Endothelial cell of umbilical vein (primary cell): Measurements from ENCODE around the gene GRID1. TPM values are rescaled to one million over a fixed set of nuclear protein-coding genes. Genes with fewer than 3 reads are reported as not detected.

ENCODE experiments used
- BruUV-seq: library from RNA; stranded (reverse); fragments of 400-500 nt; replicated peaks from 2 replicates; lab custom pipeline; 2021; lab: Mats Ljungman, UMichigan
- CTCF ChIA-PET: fragments of 300-600, 350-600 bp; sonication (Branson Sonifier 250); formaldehyde crosslinking; loops from one replicate; lab custom pipeline; 2021; ENCODE audit warnings: antibody characterized with exemption, inconsistent platforms; lab: Charles Lee
- POLR2A ChIA-PET: fragments of 300-600, 350-600 bp; sonication (Branson Sonifier 250); formaldehyde crosslinking; loops from one replicate; lab custom pipeline; 2021; ENCODE audit warnings: antibody characterized with exemption, inconsistent platforms; lab: Charles Lee
- DNase-seq: peaks from one replicate; pipeline ENCODE4 v3.0.0-alpha.2; 2011; ENCODE audit warnings: low read depth, low spot score
- FAIRE-seq: peaks from 2 replicates; lab custom pipeline; 2011; peaks lifted over from hg19 to GRCh38; lab: Jason Lieb, UNC
- H2AFZ ChIP-seq: 2 replicates; pipeline ENCODE4 v1.6.0; 2012; ENCODE audit warnings: low read depth, low read length, control low read depth, inconsistent platforms
- H3K27ac ChIP-seq: 2 replicates; pipeline ENCODE4 v1.5.1; 2011; ENCODE audit warnings: low read depth, mild to moderate bottlenecking, control low read depth, low read length, moderate library complexity; ENCODE audit not compliant: insufficient read depth
- H3K27me3 ChIP-seq, 2 experiments: 2 replicates each; pipeline versions ENCODE4 v1.6.0 to v1.6.1; 2011; ENCODE audit warnings: low read length in 2 of 2, mixed read lengths in 1 of 2; ENCODE audit not compliant: control insufficient read depth in 2 of 2, insufficient read depth in 2 of 2
- H3K36me3 ChIP-seq, 2 experiments: 2 replicates in 1 of 2; 3 replicates in 1 of 2; pipeline ENCODE4 v1.5.1; 2011; ENCODE audit warnings: low read length in 2 of 2, mild to moderate bottlenecking in 1 of 2, moderate library complexity in 1 of 2; ENCODE audit not compliant: control insufficient read depth in 2 of 2, insufficient read depth in 2 of 2; ENCODE audit errors: extremely low read depth in 1 of 2
- H3K4me1 ChIP-seq: 3 replicates; pipeline ENCODE4 v1.5.1; 2011; ENCODE audit warnings: mild to moderate bottlenecking, low read length; ENCODE audit not compliant: control insufficient read depth, insufficient read depth; ENCODE audit errors: extremely low read depth
- H3K4me2 ChIP-seq: 2 replicates; pipeline ENCODE4 v1.6.1; 2011; ENCODE audit warnings: low read length, control low read depth, mixed read lengths; ENCODE audit not compliant: insufficient read depth
- H3K4me3 ChIP-seq, 3 experiments: fragments of 200-600 bp in 1 of 3; sonication (generic), shearing (Covaris generic) in 1 of 3; replicated peaks in 1 of 3; 2 replicates each; pipeline ENCODE4 v1.5.1; 2011 to 2016; ENCODE audit warnings: control low read depth in 3 of 3, low read length in 3 of 3, mild to moderate bottlenecking in 2 of 3, inconsistent platforms in 1 of 3, low read depth in 1 of 3, moderate library complexity in 1 of 3; ENCODE audit not compliant: insufficient read depth in 1 of 3
- H3K79me2 ChIP-seq: 2 replicates; pipeline ENCODE4 v1.6.0; 2012; ENCODE audit warnings: low read length, inconsistent platforms; ENCODE audit not compliant: control insufficient read depth, insufficient read depth
- H3K9ac ChIP-seq: replicated peaks from 2 replicates; pipeline ENCODE3; 2011; ENCODE audit warnings: low read length, control low read depth; ENCODE audit not compliant: insufficient read depth; ENCODE audit errors: extremely low read depth
- H3K9me1 ChIP-seq: replicated peaks from 3 replicates; pipeline ENCODE4 v1.6.0; 2011; ENCODE audit warnings: mild to moderate bottlenecking, low read length; ENCODE audit not compliant: control insufficient read depth, insufficient read depth; ENCODE audit errors: extremely low read depth
- H3K9me3 ChIP-seq: replicated peaks from 2 replicates; pipeline ENCODE4 v1.5.1; 2012; ENCODE audit warnings: low read length, inconsistent platforms; ENCODE audit not compliant: control insufficient read depth, insufficient read depth
- H4K20me1 ChIP-seq: replicated peaks from 2 replicates; pipeline ENCODE3; 2011; ENCODE audit warnings: mild to moderate bottlenecking, low read length; ENCODE audit not compliant: control insufficient read depth, insufficient read depth; ENCODE audit errors: extremely low read depth
- CTCF ChIP-seq, 2 donors: IDR thresholded peaks; 1 replicate in 1 of 2; 2 replicates in 1 of 2; pipeline ENCODE4 v1.5.1; 2011; ENCODE audit warnings: low read length in 2 of 2, mild to moderate bottlenecking in 2 of 2, moderate library complexity in 2 of 2, control low read depth in 1 of 2, inconsistent platforms in 1 of 2, low read depth in 1 of 2; ENCODE audit not compliant: insufficient read depth in 1 of 2; ENCODE audit errors: extremely low read depth in 1 of 2
- EZH2 ChIP-seq: IDR thresholded peaks from 2 replicates; pipeline ENCODE4 v1.6.1; 2012; ENCODE audit warnings: borderline replicate concordance, low read depth, mild to moderate bottlenecking, moderate library complexity, low read length, inconsistent platforms; ENCODE audit not compliant: severe bottlenecking
- FOS ChIP-seq: IDR thresholded peaks from 2 replicates; pipeline ENCODE4 v1.6.1; 2011; ENCODE audit warnings: mild to moderate bottlenecking, low read length, moderate library complexity, borderline replicate concordance; ENCODE audit not compliant: insufficient read depth
- GATA2 ChIP-seq: IDR thresholded peaks from 2 replicates; pipeline ENCODE4 v1.7.0; 2011; ENCODE audit warnings: low read depth, mild to moderate bottlenecking, moderate library complexity, mixed read lengths, low read length; ENCODE audit not compliant: insufficient read length, insufficient read depth
- JUN ChIP-seq: IDR thresholded peaks from 2 replicates; pipeline ENCODE4 v1.6.1; 2011; ENCODE audit warnings: borderline replicate concordance, low read depth; ENCODE audit not compliant: insufficient read length, insufficient read depth
- MYC ChIP-seq: IDR thresholded peaks from one replicate; pipeline ENCODE4 v1.6.1; 2011; ENCODE audit warnings: mild to moderate bottlenecking, low read depth, low read length
- POLR2A ChIP-seq: IDR thresholded peaks from 2 replicates; pipeline ENCODE4 v1.6.1; 2012; ENCODE audit warnings: low read depth, mild to moderate bottlenecking, control low read depth, low read length
- POLR2AphosphoS5 ChIP-seq: IDR thresholded peaks from 2 replicates; pipeline ENCODE4 v1.6.1; 2012; ENCODE audit warnings: low read depth, mild to moderate bottlenecking, control low read depth, low read length, moderate library complexity; ENCODE audit not compliant: insufficient read depth
- dilution Hi-C: fragments of 300-500 bp; cut with MboI; formaldehyde crosslinking; loops from one replicate; pipeline ENCODE4 v1.15.0; 2019; ENCODE audit warnings: low sequenced_read_pairs; ENCODE audit not compliant: extremely low pct_ligation_motif_present
- intact Hi-C: fragments of 100-400 bp; cut with micrococcal nuclease; formaldehyde crosslinking; loops from one replicate; pipeline ENCODE4 v1.10.0; 2022
- polyA plus RNA-seq, 4 experiments: library from polyadenylated mRNA; depleted of rRNA in 3 of 4; stranded (reverse) in 3 of 4; unstranded in 1 of 4; fragments of >200 nt; gene quantifications; 2 replicates each; pipeline versions ENCODE4 v1.2.1 to v1.2.3, GENCODE V29; 2011 to 2012; ENCODE audit warnings: missing spikeins in 1 of 4
- total RNA-seq: library from RNA; stranded (reverse); gene quantifications from 2 replicates; pipeline ENCODE4 v1.2.3, GENCODE V29; 2021
- TF ChIP-seq, protein P1 (sequence below): IDR thresholded peaks from 2 replicates; pipeline ENCODE4 v1.6.1; 2011; ENCODE audit not compliant: insufficient read depth, insufficient read length

Gene GRID1
- total and polyA plus RNA-seq, 2 donors (not counting 3 experiments of a cell fraction or from before 2014, with no cell fraction given) = not detected

DNA sequence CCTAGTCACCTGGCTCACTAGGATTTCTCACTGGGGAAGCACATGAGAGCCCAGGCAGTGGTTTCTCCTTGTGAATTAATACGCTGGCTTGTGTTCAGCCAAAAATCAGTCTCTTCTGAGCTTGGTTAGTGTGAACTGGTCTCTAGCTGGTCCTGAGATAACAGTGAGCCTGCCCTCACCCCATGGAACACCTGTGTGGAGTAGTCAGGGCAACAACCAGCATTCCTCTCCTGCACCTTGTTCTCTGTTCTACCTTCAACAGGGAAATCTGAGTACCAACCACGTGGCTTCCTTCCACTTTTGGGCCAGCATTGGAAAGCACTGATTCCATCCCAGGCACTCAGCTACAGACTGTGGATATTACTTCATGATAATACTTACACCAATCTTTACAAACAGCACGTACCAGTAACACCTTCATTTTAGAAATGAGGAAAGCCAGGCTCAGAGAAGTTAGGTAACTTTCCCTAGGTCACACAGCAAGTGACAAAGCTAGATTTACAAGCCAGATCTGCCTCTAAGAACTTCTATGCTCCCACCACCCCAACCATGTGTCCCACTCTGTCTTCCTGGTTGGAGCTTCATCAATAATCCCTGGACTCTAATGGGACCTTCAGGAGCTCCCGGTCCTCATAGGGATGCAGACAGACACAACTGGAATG, 106.6 kb downstream of the GRID1 start:
- intact Hi-C loops (loop anchor here (5.0 kb wide), 1 partner anchor 117 kb away; no protein-coding TSS in a partner anchor), dilution Hi-C loops (no loop called here)
- DNase-seq (no peak), FAIRE-seq (no peak)
- H3K79me2 ChIP-seq = no peaks in the 10 kb centered on the region
- no peaks in the 10 kb centered on the region for H3K9me3 ChIP-seq
- H3K36me3 ChIP-seq = no peaks in the 10 kb centered on the region
- no peak overlapping the region for H3K9ac ChIP-seq
- H2AFZ ChIP-seq = no peak overlapping the region
- no peak for TF ChIP-seq CTCF (IDR thresholded peaks at IDR 0.05; ENCODE audit: extremely low read depth in 1 of 2, insufficient read depth in 1 of 2, low read depth in 1 of 2, low read length in 2 of 2)
- TF ChIP-seq MYC = no peak
- no peak for TF ChIP-seq POLR2A
- no peak for TF ChIP-seq GATA2
- no peak for TF ChIP-seq EZH2
- no peak for TF ChIP-seq POLR2AphosphoS5
- TF ChIP-seq, protein P1, sequence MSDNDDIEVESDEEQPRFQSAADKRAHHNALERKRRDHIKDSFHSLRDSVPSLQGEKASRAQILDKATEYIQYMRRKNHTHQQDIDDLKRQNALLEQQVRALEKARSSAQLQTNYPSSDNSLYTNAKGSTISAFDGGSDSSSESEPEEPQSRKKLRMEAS = no peak
- no peak for TF ChIP-seq JUN
- TF ChIP-seq FOS = no peak
- H3K4me2 ChIP-seq = no peak overlapping the region
- no TSS peak for BruUV-seq
- H3K9me1 ChIP-seq = no peaks in the 10 kb centered on the region
- no peaks in the 10 kb centered on the region for H4K20me1 ChIP-seq
- POLR2A ChIA-PET = no interaction called here
- H3K27ac ChIP-seq = no peak overlapping the region
- H3K27me3 ChIP-seq = no peaks in the 10 kb centered on the region
- no peak overlapping the region for H3K4me3 ChIP-seq
- H3K4me1 ChIP-seq = no peaks in the 10 kb centered on the region
- CTCF ChIA-PET = no interaction called here
